Retina (tissue), 1 donor: ENCODE data around the gene DLK1.

ENCODE experiments used
- DNase-seq: peaks from one replicate; pipeline ENCODE4 v3.0.0-alpha.2; 2016

DLK1 gene

DNA sequence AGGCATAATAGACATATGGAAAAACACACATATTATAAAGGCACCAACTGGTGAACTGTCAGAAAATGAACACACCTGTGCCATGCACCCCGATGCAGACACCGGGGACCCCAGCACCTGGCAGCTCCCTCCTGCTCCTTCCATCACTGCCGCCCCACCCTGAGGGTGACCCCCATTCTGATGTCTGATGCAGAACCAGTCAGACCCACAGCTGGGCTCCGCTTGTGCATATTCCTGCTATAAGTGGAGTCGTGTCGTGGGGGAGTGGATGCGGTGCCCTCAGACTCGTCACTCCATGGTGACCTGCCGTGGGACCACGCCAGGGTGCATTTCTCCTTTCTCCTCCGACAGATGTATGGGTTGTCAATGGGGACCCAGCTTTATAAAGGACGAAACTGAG lies 53.6 kb downstream of the DLK1 start:
- DNase-seq = no peak

DNA sequence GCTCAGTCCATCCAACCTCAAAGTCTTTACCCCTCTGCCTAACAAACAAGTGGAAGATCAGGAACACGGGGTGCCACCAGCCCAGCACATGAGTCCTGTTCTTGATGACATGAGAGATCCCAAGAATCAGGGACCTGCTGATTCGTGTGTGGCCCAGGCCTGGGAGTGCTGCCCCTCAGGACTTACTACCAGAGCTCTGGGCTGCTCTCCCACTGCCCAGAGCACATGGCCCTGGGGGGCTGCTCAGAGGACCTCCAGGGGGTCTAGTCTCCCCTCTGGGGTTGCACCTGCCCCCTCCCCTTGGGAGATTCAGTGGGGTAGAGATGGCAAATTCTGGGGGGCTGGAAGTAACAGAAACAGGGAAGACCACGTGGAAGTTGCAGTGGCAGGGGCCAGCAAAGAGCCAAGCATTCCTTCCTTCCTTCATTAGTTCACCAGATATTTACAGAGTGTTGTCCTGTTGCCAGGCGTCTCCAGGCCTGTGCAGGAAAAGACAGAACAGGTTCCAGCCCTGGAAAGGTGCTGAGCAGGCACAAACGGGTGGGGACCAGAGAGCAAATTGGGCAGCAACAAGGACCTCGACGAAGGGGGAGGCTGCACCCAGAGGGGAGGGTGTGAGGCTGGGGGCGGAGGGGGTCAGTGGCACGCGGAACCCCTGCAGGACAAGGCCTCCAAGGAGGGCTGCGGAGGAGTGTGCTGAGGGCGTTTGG lies 54.1 kb downstream of the DLK1 start:
- peak; percentile 1 for DNase-seq

DNA sequence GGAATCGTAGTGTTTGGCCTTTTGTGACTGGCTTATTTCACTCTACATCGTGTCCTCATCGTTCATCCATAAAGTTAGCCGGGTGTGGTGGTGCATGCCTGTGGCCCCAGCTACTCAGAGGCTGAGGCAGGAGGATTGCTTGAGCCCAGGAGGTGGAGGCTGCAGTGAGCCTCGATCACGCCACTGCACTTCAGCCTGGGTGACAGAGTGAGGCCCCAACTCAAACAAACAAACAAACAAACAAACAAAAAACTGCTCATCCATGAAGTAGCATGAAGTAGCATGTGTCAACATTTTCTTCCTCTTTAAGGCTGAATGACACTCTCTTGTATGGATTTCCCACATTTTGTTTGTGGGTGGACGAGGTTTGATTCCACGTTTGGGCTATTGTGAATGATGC lies 55.3 kb downstream of the DLK1 start:
- DNase-seq = peak; percentile 1

DNA sequence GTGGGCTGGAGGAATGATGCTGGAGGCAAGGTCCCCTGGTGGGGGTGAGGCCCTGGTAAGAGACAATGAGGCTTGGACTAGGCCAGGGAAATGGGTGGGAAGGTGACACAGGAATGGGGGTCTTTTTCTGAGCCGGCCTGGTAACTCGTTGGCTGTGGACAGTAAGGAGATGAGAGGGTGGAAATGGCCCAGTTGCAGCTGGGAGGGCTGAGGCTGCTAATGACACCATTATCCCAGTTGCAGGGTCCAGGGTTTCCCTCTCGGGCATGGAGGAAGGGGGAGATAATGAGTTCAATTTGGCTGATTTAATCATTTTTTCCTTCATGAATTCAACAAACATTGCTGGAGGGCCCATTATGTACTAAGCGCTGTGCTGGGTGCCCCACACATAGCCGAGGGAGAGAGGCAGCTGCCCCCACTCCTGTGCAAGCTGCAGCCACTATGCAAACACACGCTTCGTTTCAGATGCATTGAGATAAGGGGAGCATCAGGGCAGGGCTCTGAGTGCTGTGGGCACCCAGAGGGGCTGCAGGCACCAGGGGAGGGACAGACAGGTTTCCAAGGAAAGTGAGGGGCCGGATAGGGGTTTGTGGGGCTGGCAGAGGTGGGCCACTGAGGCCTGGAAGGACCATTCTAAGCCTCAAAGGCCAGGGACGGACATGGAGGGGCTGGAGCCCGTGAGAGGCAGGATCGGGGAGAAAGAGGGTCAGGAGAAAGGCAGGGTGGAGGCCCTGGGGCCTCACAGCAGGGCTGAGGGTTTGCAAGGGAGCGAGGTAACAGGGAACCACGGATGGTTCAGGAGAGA lies 56.0 kb downstream of the DLK1 start:
- DNase-seq = peak; percentile 61

DNA sequence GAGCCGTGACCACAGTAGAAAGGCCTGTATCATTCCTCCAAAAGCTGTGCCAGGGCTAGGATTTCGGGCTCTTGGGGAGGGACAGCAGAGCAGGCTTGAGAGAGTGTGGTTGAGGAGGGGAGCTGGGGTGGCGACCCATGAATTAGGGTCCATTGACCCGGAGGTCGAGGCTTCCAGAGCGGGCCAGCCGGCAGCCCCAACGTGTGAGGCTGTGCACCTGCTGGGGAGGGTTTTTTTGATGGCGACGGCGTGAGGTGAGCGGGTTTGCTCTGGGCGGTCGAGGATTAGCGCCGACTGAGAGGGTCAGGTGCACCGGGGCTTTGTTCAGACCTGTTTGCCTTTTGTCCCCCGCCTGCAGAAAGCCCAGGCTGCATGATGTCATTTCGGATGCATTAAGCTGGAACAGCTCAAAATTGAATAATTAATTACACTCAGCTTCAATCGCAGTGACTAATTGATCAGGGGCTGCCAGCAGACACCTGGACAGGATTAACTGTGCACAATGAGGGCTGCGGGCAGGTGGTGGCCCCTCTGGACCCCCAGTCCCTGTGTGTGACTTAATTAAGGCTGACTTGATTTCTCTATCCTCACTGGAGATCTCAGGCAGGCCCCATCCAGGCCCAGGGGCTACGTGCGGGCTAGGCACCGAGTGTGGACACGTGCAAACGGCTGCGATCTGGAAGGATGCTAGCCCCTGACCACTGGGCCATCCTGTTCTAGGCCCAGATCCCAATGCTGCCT lies 57.1 kb downstream of the DLK1 start:
- DNase-seq = peak; percentile 43

DNA sequence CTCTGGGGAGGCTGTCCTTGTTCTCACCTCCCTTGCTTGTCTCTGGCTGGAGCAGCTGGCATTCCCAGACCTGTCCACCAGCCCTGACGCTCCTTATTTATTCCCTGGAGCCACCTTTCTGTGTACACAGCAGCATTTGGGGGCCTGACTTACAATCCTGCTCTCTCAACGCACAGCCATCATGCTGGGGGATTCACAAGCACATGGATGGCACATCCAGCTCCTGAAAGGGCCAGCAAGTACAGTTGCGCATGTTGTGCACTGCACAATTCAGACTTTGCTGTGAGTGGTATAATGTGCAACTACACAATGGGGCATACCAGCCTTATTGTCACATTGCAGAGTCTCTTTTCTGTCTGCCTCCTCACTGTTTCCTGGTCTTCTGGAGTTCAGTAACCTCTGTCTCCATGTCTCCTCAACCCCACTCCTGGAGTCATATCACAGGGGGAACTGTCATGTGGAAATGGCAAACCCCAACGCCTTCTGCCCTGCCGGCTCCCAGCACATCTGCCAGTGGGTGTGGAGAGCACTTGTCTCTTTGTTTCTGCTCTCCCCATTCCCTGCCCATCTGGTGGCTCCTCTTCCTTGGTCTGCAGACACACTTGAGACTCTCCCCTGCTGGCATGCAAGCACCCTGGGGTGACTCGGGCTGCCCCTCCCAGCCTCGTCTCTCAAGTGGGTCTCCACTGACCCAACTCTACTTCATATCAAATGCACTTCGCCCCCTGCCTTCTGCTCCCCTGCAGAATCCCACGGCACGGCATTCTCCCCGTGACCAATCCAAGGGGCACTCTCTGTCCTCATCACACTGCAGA lies 58.0 kb downstream of the DLK1 start:
- peak; percentile 8 for DNase-seq

DNA sequence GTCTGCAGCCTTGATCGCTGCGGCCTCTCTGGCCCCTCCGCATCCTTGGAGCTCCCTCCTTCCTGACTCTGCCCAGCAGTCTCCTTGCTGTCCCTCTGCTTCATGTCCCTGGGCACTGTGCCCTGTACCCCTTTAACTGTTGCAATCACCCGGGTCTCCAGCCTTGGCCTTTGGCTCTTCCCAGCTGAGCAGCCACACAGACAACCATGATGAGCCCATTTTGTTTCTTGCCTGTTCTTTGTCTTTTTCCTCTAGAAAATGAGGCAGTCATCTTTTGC lies 58.6 kb downstream of the DLK1 start:
- DNase-seq = peak; percentile 2

DNA sequence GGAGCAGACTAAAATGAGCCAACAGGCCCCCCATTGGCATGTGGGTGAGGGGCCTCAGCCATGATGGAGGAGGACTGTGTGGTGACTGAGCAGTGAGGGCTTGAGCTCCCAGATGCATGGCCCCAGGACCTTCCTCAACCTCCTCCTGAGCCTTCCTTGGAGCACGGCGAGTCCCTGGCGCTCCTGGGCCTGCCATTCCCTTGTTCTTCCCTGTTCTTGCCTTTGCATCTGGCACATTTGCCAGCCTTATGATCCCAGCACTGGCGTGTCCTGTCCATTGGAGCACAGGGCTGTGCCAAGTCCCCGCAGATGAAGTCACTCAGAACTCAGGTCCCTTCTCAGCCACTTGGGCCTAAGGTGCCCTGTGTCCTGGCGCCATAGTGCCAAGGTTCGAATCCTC lies 58.9 kb downstream of the DLK1 start:
- DNase-seq = no peak

DNA sequence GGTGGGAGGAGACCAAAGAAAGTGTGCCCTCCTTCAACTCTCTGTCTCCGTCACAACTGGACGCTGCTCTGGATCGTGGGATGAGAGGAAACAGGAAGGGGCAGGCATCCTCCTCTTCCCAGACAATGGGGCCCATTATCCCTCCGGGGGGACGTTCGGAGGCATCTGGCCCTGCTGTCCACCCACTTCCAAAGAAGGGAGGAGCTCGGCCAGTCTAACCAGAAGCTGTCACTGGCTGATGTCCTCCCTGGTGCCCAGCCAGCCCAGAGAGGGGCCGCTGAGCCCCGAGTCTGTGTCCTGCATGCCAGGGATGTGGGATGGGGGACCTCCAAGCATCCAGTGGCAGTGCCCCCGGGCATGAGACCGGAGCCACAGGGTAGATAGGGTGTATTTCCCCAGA lies 59.4 kb downstream of the DLK1 start:
- peak; percentile 28 for DNase-seq

DNA sequence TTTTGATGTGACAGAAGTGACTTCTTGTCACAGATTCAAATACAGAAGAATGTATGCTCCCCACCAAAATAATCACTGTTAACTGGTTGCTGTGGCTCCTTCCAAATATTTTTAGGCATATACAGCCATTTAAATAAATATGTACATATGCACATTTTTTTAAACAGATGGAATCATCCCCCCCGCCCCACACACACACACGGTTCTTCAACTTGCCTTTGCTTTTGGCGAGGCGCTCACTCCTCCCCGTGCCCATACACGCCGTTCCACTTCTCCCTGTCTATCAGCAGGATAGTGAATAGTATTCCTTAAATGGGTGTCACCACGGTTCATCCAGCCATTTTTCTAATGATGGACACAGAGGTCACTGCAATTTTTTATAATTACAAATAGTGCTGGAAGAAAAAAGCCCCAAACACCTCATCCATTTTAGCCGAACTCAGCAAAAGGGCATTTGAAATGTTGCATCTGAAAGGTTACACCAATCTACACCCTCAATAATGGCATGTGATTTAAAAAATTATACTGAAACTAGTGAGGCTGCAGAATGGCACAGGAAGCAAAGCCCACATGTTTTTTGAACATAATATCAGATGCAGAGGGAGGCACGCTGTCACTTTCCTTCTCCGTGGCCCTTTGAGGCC lies 60.0 kb downstream of the DLK1 start:
- peak; percentile 1 for DNase-seq

DNA sequence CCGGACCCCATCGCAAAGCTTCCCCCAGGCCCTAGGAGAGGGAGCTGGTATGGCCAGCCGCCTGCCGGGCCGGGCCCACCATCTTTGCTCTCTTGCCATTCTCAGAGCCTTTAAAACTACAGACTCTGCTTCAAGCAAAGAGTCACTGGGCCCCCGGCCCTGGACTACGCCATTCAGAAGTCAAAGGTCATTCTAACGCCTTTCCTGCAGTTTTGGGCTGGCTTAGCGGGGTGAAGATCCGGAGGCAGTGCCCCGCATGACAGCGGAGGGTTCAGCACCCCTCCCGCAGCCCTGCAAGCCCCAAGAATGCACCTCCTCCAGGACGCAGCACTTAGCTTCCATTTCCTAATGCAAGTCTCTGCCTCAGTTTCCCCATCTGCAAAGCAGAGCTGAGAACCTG lies 61.0 kb downstream of the DLK1 start:
- DNase-seq = peak; percentile 1
